OCI-LY1 (cell line): ENCODE data around the gene FARS2.

Experiments
- H2AFZ ChIP-seq: fragments of 200-600 bp; sonication (generic), shearing (Covaris generic); 2 replicates; pipeline ENCODE4 v1.6.0; 2014; ENCODE audit warnings: antibody characterized with exemption, mild to moderate bottlenecking, low read length
- H3F3A ChIP-seq: fragments of 200-600 bp; sonication (generic), shearing (Covaris generic); 2 replicates; pipeline ENCODE4 v1.6.0; 2014; ENCODE audit warnings: mild to moderate bottlenecking, antibody characterized with exemption, low read length, moderate library complexity; ENCODE audit not compliant: insufficient read depth
- H3K27ac ChIP-seq: fragments of 200-600 bp; sonication (generic); 2 replicates; pipeline ENCODE4 v1.5.1; 2014; ENCODE audit warnings: low read length, mixed run types, mild to moderate bottlenecking, low read depth; ENCODE audit not compliant: poor library complexity, severe bottlenecking
- H3K27me3 ChIP-seq: fragments of 200-600 bp; sonication (generic); 2 replicates; pipeline ENCODE4 v1.6.0; 2014; ENCODE audit warnings: antibody characterized with exemption, mild to moderate bottlenecking, low read length, moderate library complexity; ENCODE audit not compliant: insufficient read depth
- H3K36me3 ChIP-seq: fragments of 200-600 bp; sonication (generic); 2 replicates; pipeline ENCODE4 v1.6.1; 2014; ENCODE audit warnings: mild to moderate bottlenecking, antibody characterized with exemption, low read length, moderate library complexity, mixed read lengths; ENCODE audit not compliant: insufficient read depth
- H3K4me1 ChIP-seq: fragments of 200-600 bp; sonication (generic); 2 replicates; pipeline ENCODE4 v1.5.1; 2014; ENCODE audit warnings: mild to moderate bottlenecking, low read length, moderate library complexity; ENCODE audit not compliant: insufficient read depth, severe bottlenecking
- H3K4me2 ChIP-seq: fragments of 200-600 bp; sonication (generic), shearing (Covaris generic); 2 replicates; pipeline ENCODE4 v1.6.1; 2014; ENCODE audit warnings: low read length
- H3K4me3 ChIP-seq: fragments of 200-600 bp; sonication (generic); 2 replicates; pipeline ENCODE4 v1.5.1; 2014; ENCODE audit warnings: low read length, low read depth, mild to moderate bottlenecking, mixed read lengths; ENCODE audit not compliant: poor library complexity, severe bottlenecking
- H3K79me2 ChIP-seq: fragments of 200-600 bp; shearing (Covaris generic); 2 replicates; pipeline ENCODE4 v1.6.1; 2016; ENCODE audit warnings: mixed run types, low read length, mixed read lengths; ENCODE audit not compliant: insufficient read depth
- H3K9ac ChIP-seq: fragments of 200-600 bp; sonication (generic), shearing (Covaris generic); 2 replicates; pipeline ENCODE4 v1.6.1; 2014; ENCODE audit warnings: mild to moderate bottlenecking, low read length, mixed read lengths
- H3K9me2 ChIP-seq: fragments of 200-600 bp; sonication (generic), shearing (Covaris generic); 2 replicates; pipeline ENCODE4 v1.6.1; 2014; ENCODE audit warnings: low read depth, mild to moderate bottlenecking, low read length, mixed read lengths
- H3K9me3 ChIP-seq: fragments of 200-600 bp; shearing (Covaris generic); 2 replicates; pipeline ENCODE4 v1.6.1; 2014; ENCODE audit warnings: low read length, mixed read lengths
- H4K20me1 ChIP-seq: fragments of 200-600 bp; sonication (generic), shearing (Covaris generic); 2 replicates; pipeline ENCODE4 v1.6.0; 2016; ENCODE audit warnings: mild to moderate bottlenecking, low read length; ENCODE audit not compliant: insufficient read depth
- EZH2 ChIP-seq: fragments of 200-600 bp; sonication (generic), shearing (Covaris generic); IDR thresholded peaks from 2 replicates; pipeline ENCODE4 v1.8.0; 2017; ENCODE audit warnings: borderline replicate concordance, mixed run types, mild to moderate bottlenecking, antibody characterized with exemption, low read length, moderate library complexity, mixed read lengths
- TF ChIP-seq, protein P1 (sequence below): fragments of 200-600 bp; sonication (generic), shearing (Covaris generic); IDR thresholded peaks from 2 replicates; pipeline ENCODE4 v1.5.1; 2017; ENCODE audit warnings: mild to moderate bottlenecking, antibody characterized with exemption, low read length, moderate library complexity, mixed read lengths

Gene FARS2

DNA sequence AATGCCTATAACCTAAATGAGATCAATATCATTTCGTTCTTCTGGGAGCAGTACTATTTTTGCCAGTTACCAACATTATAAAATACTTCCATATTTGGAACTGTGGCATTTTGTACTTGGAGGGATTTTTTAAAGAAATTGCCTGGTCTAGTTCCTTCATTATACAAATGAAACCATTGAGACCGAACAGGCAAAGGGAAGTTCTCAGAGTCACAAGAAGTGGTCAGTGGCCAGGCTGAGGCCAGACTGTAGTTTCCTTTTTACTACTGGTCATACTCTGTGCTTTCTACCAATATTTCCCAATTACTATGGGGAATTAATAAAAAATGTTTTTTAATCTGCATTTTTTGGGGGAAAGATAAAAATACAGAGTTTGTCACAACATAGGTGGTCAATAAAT, 413.4 kb downstream of the FARS2 start:
- no peak overlapping the region for H2AFZ ChIP-seq

GRCh38 chr6:5676701-5677100, 415.4 kb downstream of the FARS2 start:
- no peaks in the 10 kb centered on the region for H3K27me3 ChIP-seq
- no peak overlapping the region for H3K4me3 ChIP-seq
- H2AFZ ChIP-seq, result no peak overlapping the region
- no peaks in the 10 kb centered on the region for H3F3A ChIP-seq
- H3K79me2 ChIP-seq, result no peaks in the 10 kb centered on the region
- no peak overlapping the region for H3K9ac ChIP-seq
- H3K36me3 ChIP-seq, result no peaks in the 10 kb centered on the region
- peaks cover 91% of the 10 kb centered on the region for H3K4me1 ChIP-seq
- H4K20me1 ChIP-seq, result no peaks in the 10 kb centered on the region
- H3K9me2 ChIP-seq, result no peaks in the 10 kb centered on the region
- H3K27ac ChIP-seq, result peak overlapping the region; percentile 99
- H3K4me2 ChIP-seq, result no peak overlapping the region
- TF ChIP-seq, protein P1, sequence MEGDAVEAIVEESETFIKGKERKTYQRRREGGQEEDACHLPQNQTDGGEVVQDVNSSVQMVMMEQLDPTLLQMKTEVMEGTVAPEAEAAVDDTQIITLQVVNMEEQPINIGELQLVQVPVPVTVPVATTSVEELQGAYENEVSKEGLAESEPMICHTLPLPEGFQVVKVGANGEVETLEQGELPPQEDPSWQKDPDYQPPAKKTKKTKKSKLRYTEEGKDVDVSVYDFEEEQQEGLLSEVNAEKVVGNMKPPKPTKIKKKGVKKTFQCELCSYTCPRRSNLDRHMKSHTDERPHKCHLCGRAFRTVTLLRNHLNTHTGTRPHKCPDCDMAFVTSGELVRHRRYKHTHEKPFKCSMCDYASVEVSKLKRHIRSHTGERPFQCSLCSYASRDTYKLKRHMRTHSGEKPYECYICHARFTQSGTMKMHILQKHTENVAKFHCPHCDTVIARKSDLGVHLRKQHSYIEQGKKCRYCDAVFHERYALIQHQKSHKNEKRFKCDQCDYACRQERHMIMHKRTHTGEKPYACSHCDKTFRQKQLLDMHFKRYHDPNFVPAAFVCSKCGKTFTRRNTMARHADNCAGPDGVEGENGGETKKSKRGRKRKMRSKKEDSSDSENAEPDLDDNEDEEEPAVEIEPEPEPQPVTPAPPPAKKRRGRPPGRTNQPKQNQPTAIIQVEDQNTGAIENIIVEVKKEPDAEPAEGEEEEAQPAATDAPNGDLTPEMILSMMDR, result no peak
- no peak for TF ChIP-seq EZH2
- no peaks in the 10 kb centered on the region for H3K9me3 ChIP-seq

More for the DNA sequence above, 413.4 kb downstream of the FARS2 start:
- H3K36me3 ChIP-seq, result no peaks in the 10 kb centered on the region
- 0 out of 2 replicates have a peak, but pooled peaks cover 2% of the 10 kb centered on the region for H3F3A ChIP-seq
- no peak overlapping the region for H3K4me3 ChIP-seq
- H3K4me1 ChIP-seq, result peaks cover 91% of the 10 kb centered on the region
- H3K4me2 ChIP-seq, result no peak overlapping the region
- TF ChIP-seq, protein P1, result no peak
- no peak for TF ChIP-seq EZH2
- H3K27ac ChIP-seq, result no peak overlapping the region
- H4K20me1 ChIP-seq, result no peaks in the 10 kb centered on the region
- no peaks in the 10 kb centered on the region for H3K9me3 ChIP-seq
- H3K79me2 ChIP-seq, result no peaks in the 10 kb centered on the region
- no peaks in the 10 kb centered on the region for H3K27me3 ChIP-seq
- no peak overlapping the region for H3K9ac ChIP-seq
- no peaks in the 10 kb centered on the region for H3K9me2 ChIP-seq

DNA sequence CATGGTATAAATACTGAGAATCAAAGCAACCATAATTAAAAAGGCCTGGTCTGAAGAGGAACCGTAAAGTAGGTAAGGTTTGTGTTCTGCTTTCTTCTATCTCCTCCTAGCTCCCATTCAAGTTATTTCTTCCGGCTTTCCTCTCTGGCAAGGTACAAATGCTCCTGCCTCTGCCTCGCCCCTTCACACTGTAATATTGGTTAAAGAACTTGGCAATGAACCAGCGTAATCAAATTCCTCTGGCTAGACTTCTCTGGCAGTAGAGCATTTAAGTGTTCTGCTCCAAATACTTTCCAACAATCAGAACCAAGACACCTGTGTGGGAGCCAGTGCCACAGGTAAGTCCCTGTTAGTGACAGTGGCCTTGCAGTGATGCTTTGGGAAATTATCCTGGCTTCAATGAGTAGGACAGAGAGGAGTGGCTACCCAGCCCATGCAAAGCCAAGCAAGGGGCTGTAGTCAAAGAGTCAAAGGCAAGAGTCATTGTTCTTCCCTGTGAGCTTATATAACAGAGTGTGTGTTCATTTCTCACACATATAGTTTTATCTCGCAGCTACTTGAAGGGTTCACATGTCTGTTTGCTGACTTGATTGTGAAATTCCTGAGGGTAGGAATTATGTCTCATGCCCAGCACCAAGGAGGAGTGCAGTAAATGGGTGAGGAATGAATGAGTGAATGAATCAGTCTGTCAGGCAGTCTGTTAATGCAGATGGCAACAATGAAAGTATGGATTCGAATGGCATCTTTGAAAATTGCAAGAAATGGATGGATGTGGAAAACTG, 416.1 kb downstream of the FARS2 start:
- Histone ChIP-seq H3K9ac (no peak overlapping the region), H3K27me3 (no peaks in the 10 kb centered on the region), H2AFZ (no peak overlapping the region), H3K9me2 (no peaks in the 10 kb centered on the region), H3F3A (no peaks in the 10 kb centered on the region), H3K4me1 (peaks cover 89% of the 10 kb centered on the region), H3K27ac (peak overlapping the region; percentile 99), H3K79me2 (no peaks in the 10 kb centered on the region), H3K4me3 (no peak overlapping the region), H4K20me1 (no peaks in the 10 kb centered on the region), H3K4me2 (no peak overlapping the region), H3K9me3 (no peaks in the 10 kb centered on the region), H3K36me3 (no peaks in the 10 kb centered on the region)
- TF ChIP-seq EZH2, result no peak
- TF ChIP-seq, protein P1, result no peak
